GM12878 (cell line): ENCODE measurements around the gene CIPC.

Source experiments
- CBX5 ChIP-seq: sonication (generic); IDR thresholded peaks from 2 replicates; pipeline ENCODE4 v1.6.1; 2016; ENCODE audit warnings: low read depth, moderate library complexity, mild to moderate bottlenecking, inconsistent platforms
- CEBPZ ChIP-seq: fragments of 150-350 bp; IDR thresholded peaks from 2 replicates; pipeline ENCODE4 v1.6.1; 2016; ENCODE audit warnings: low read depth, low read length
- CREM ChIP-seq: IDR thresholded peaks from 2 replicates; pipeline ENCODE4 v1.6.1; 2014; ENCODE audit warnings: antibody characterized with exemption, low read depth
- CTCF ChIP-seq, 3 experiments: IDR thresholded peaks in 2 of 3; conservative IDR thresholded peaks in 1 of 3; 2 replicates each; pipeline ENCODE4 v1.5.1; 2011; ENCODE audit warnings: low read depth in 3 of 3, low read length in 3 of 3, mild to moderate bottlenecking in 3 of 3, control low read depth in 2 of 3, moderate library complexity in 2 of 3, inconsistent platforms in 1 of 3, mixed read lengths in 1 of 3; ENCODE audit not compliant: control insufficient read depth in 2 of 3, insufficient read depth in 1 of 3; ENCODE audit errors: extremely low read depth in 1 of 3
- IRF5 ChIP-seq: fragments of 450-650 bp; IDR thresholded peaks from 2 replicates; pipeline ENCODE4 v1.6.1; 2017; ENCODE audit warnings: borderline replicate concordance
- POLR2AphosphoS5 ChIP-seq: IDR thresholded peaks from 2 replicates; pipeline ENCODE4 v1.6.1; 2011; ENCODE audit warnings: mild to moderate bottlenecking, low read length, inconsistent platforms
- REST ChIP-seq: IDR thresholded peaks from 2 replicates; pipeline ENCODE4 v1.6.1; 2012; ENCODE audit warnings: mild to moderate bottlenecking, low read depth, low read length
- TCF12 ChIP-seq: IDR thresholded peaks from 2 replicates; pipeline ENCODE4 v1.6.1; 2011; ENCODE audit warnings: low read depth, mild to moderate bottlenecking, low read length
- TCF3 ChIP-seq: IDR thresholded peaks from 2 replicates; pipeline ENCODE4 v1.6.1; 2012; ENCODE audit warnings: low read depth, mild to moderate bottlenecking, low read length, borderline replicate concordance; ENCODE audit not compliant: insufficient read depth
- YY1 ChIP-seq: IDR thresholded peaks from 2 replicates; pipeline ENCODE4 v1.6.1; 2011; ENCODE audit warnings: low read depth, mild to moderate bottlenecking, low read length
- TF ChIP-seq, protein P1 (sequence below): IDR thresholded peaks from 2 replicates; pipeline ENCODE4 v1.6.1; 2011; ENCODE audit warnings: low read depth, mild to moderate bottlenecking, low read length, moderate library complexity, borderline replicate concordance; ENCODE audit errors: extremely low read depth
- TF ChIP-seq, protein P2 (sequence below): fragments of 450-650 bp; formaldehyde crosslinking; IDR thresholded peaks from 2 replicates; pipeline ENCODE4 v1.4.0; 2020; ENCODE audit warnings: mild to moderate bottlenecking, moderate library complexity
- TF ChIP-seq, protein P3 (sequence below): fragments of 450-650 bp; formaldehyde crosslinking; IDR thresholded peaks from 2 replicates; pipeline ENCODE4 v1.5.0; 2022; ENCODE audit warnings: mild to moderate bottlenecking, missing genetic modification characterization

DNA sequence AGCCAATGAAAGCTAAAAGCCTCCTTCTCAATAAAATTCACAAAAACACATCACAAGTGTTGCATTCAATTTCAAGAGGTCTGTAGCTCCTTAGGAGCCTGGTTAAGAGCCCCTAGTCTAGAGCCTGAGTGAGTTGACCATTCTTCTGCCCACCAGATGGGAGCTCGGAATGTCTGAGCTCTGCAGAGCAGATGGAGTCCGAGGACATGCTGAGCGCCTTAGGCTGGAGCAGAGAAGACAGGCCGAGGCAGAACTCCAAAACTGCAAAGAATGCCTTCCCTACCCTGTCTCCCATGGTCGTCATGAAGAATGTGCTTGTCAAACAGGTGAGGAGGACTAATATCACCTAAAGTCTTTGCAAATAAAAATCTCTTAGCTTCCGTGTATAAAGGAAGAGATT is 11.6 kb downstream of the CIPC start:
- TF ChIP-seq TCF12 (no peak), CTCF (IDR thresholded peaks at IDR 0.05 in 2 of 3, conservative IDR thresholded peaks at IDR 0.05 in 1 of 3; ENCODE audit: control insufficient read depth in 2 of 3, extremely low read depth in 1 of 3, insufficient read depth in 1 of 3, low read depth in 3 of 3, low read length in 3 of 3) (no peak), REST (no peak), IRF5 (no peak), POLR2AphosphoS5 (no peak), CEBPZ (no peak), TCF3 (no peak), CBX5 (no peak), CREM (no peak), YY1 (no peak)
- TF ChIP-seq, protein P1, sequence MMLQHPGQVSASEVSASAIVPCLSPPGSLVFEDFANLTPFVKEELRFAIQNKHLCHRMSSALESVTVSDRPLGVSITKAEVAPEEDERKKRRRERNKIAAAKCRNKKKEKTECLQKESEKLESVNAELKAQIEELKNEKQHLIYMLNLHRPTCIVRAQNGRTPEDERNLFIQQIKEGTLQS: no peak
- TF ChIP-seq, protein P2, sequence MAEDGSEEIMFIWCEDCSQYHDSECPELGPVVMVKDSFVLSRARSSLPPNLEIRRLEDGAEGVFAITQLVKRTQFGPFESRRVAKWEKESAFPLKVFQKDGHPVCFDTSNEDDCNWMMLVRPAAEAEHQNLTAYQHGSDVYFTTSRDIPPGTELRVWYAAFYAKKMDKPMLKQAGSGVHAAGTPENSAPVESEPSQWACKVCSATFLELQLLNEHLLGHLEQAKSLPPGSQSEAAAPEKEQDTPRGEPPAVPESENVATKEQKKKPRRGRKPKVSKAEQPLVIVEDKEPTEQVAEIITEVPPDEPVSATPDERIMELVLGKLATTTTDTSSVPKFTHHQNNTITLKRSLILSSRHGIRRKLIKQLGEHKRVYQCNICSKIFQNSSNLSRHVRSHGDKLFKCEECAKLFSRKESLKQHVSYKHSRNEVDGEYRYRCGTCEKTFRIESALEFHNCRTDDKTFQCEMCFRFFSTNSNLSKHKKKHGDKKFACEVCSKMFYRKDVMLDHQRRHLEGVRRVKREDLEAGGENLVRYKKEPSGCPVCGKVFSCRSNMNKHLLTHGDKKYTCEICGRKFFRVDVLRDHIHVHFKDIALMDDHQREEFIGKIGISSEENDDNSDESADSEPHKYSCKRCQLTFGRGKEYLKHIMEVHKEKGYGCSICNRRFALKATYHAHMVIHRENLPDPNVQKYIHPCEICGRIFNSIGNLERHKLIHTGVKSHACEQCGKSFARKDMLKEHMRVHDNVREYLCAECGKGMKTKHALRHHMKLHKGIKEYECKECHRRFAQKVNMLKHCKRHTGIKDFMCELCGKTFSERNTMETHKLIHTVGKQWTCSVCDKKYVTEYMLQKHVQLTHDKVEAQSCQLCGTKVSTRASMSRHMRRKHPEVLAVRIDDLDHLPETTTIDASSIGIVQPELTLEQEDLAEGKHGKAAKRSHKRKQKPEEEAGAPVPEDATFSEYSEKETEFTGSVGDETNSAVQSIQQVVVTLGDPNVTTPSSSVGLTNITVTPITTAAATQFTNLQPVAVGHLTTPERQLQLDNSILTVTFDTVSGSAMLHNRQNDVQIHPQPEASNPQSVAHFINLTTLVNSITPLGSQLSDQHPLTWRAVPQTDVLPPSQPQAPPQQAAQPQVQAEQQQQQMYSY (CRISPR knock-in tag): no peak
- TF ChIP-seq, protein P3, sequence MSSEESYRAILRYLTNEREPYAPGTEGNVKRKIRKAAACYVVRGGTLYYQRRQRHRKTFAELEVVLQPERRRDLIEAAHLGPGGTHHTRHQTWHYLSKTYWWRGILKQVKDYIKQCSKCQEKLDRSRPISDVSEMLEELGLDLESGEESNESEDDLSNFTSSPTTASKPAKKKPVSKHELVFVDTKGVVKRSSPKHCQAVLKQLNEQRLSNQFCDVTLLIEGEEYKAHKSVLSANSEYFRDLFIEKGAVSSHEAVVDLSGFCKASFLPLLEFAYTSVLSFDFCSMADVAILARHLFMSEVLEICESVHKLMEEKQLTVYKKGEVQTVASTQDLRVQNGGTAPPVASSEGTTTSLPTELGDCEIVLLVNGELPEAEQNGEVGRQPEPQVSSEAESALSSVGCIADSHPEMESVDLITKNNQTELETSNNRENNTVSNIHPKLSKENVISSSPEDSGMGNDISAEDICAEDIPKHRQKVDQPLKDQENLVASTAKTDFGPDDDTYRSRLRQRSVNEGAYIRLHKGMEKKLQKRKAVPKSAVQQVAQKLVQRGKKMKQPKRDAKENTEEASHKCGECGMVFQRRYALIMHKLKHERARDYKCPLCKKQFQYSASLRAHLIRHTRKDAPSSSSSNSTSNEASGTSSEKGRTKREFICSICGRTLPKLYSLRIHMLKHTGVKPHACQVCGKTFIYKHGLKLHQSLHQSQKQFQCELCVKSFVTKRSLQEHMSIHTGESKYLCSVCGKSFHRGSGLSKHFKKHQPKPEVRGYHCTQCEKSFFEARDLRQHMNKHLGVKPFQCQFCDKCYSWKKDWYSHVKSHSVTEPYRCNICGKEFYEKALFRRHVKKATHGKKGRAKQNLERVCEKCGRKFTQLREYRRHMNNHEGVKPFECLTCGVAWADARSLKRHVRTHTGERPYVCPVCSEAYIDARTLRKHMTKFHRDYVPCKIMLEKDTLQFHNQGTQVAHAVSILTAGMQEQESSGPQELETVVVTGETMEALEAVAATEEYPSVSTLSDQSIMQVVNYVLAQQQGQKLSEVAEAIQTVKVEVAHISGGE: no peak
